ENCODE results near the gene WBP2.

GRCh38 chr17:75823257-75824041, 31.7 kb downstream of the WBP2 start:
- TF ChIP-seq, protein P1, sequence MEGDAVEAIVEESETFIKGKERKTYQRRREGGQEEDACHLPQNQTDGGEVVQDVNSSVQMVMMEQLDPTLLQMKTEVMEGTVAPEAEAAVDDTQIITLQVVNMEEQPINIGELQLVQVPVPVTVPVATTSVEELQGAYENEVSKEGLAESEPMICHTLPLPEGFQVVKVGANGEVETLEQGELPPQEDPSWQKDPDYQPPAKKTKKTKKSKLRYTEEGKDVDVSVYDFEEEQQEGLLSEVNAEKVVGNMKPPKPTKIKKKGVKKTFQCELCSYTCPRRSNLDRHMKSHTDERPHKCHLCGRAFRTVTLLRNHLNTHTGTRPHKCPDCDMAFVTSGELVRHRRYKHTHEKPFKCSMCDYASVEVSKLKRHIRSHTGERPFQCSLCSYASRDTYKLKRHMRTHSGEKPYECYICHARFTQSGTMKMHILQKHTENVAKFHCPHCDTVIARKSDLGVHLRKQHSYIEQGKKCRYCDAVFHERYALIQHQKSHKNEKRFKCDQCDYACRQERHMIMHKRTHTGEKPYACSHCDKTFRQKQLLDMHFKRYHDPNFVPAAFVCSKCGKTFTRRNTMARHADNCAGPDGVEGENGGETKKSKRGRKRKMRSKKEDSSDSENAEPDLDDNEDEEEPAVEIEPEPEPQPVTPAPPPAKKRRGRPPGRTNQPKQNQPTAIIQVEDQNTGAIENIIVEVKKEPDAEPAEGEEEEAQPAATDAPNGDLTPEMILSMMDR (optimal IDR thresholded peaks at IDR 0.05 in 1 of 3, IDR thresholded peaks at IDR 0.05 in 1 of 3, conservative IDR thresholded peaks at IDR 0.05 in 1 of 3; ENCODE audit: extremely low read depth in 1 of 3, insufficient read depth in 2 of 3, low read length in 3 of 3): no peak
- TF ChIP-seq EZH2 (IDR thresholded peaks at IDR 0.05; ENCODE audit: low read length): no peak

Measured in keratinocyte (primary cell).